Hypothalamus (tissue), 51 donors: ENCODE measurements around the gene CDADC1.

ENCODE experiments used
- DNase-seq, 51 donors: peaks; one replicate each; lab custom pipeline; 2025; lab: John Stamatoyannopoulos, UW

The CDADC1 gene

DNA sequence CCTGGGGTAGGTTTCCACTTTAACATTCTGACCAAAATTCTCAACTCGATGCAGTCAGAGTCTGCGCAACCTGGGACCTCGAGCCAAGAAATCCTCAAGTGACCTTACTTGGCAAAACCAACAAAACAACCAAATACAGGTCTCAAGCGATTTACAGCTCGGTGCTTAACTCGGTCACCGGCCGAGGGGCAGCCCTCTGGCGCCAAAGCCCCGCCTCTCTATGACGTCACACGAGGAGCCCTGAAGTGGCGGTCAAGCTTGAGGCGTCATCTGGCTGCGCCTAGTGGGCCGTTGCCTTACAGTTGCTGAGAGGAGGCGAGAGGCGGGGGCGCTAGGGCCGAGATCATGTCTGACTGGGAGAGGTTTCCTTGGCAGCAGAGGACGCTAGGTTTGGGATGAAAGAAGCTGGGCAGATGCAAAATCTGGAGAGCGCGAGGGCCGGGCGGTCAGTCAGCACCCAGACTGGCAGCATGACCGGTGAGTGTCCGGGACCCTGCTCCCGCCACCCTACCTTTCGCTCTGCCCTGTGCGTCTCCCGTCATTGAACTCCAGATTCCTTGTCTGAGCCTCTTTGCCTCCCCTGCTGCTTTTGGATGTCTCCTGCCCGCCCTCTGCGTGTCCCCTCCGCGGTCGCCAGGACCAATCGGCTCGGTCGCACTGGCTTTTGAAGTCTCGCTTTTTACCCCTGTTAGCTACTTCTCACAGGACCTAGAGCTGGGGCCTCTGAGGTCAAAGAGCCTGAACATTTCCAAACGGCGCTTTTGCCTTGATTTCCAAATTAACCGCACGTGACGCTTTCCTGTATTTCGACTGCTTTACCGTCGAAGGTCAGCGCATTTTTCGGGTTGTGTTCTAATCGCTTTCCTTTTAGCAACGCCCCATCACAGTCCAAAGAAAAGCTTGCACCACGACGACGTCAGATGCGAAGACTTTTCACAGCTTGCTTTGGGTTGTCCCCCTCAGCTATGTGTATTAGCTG is at the start of gene CDADC1:
TSS of gene CDADC1 (plus strand) at position 283 of the 979 bp plus-strand sequence. CDS start at position 396, 113 bp downstream.
- peak; percentile 52 to 97 (median 92) for DNase-seq

DNA sequence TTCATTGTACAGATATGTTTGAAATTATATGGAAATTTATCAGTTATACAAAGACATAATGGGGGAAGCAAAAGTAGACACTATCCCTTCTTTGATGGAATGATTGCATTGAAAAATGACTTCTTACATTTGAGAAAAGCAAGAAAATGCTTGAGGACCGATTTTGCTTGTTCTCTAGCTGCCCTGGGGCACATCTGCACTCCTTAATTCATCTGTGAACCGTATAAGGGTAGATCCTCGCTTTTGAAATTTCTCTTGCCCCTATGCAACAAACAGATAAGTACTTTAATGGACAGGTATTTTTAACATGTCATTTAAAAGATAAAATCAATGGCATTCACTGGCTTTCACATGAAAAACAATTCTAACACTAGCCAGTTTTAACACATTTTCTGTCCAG is 41.1 kb upstream of the CDADC1 start:
- no peak for DNase-seq

DNA sequence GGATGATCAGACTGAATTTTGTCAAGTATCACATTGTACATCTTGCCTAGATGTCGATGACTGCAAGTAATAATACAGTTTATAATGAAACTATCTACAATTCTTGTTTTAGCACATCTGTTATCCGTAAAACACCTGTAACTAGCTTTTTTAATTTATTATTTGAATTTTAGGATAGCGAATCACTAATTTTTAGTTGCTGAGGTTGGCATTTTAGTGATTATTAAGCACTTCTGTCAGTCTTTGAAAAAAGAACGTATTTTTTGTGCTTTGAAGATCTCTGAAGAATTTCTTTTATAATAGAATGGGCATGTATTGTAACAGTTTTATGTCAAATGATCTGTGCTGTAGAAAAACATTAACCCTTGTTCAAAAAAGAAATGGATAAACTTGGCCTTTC is 39.1 kb upstream of the CDADC1 start:
- DNase-seq, result no peak

DNA sequence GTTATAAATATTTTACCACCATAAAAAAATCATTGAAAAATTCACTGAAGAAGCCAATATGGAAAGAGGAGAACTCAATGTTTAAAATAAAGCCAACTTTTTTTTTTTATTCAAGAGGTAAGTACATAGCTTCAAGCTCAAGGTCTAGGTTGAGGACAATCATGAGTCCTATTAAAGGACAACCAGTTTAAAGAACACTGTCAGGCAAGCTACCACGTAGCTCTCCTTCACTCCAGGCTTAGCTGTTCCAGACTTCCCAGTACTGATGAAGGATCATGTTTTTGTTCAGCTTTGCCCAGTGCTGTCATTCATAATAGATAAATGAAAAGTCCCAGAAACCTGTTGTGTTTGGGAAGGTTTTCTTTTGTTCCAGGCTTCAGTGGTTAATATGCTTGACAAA is 37.6 kb upstream of the CDADC1 start:
- DNase-seq, result no peak

DNA sequence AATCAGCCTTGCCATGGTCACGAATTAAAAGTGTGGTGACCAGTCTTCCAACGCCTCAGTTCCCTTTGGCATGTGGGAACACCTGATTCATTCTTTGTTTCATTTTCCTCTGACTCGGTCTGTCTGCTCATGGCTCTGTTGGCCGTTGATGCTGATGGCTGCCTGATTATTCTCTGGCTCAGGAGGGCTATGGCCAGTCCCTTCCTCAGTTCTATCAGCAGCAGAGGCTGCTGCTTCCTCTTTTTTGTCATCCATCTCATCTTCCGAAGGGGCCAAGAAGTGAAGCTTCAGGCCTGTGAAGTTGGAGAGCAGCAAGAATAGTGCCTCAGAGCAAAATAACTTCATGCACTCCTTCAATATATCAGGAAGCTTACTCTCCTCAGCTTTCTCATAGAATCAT is 37.1 kb upstream of the CDADC1 start:
- DNase-seq, result no peak

DNA sequence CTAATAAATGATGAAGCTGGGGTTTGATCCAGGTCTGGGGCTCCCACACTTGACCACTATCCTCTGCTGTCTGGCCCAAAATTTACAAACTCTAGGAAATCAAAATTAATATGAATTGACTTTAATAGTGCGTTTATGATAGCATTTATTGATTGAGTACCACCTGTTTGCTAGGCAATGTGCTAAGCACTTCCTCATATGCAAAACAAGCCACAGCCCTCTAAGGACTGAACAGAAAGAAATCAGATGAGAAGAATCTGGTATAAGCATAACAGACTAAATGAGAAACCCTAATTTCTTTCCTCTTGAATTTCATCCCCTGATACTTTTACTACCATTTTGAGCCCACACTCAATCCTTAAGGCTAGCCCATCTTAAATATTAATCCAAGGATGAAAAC is 34.2 kb upstream of the CDADC1 start:
- DNase-seq, result no peak

DNA sequence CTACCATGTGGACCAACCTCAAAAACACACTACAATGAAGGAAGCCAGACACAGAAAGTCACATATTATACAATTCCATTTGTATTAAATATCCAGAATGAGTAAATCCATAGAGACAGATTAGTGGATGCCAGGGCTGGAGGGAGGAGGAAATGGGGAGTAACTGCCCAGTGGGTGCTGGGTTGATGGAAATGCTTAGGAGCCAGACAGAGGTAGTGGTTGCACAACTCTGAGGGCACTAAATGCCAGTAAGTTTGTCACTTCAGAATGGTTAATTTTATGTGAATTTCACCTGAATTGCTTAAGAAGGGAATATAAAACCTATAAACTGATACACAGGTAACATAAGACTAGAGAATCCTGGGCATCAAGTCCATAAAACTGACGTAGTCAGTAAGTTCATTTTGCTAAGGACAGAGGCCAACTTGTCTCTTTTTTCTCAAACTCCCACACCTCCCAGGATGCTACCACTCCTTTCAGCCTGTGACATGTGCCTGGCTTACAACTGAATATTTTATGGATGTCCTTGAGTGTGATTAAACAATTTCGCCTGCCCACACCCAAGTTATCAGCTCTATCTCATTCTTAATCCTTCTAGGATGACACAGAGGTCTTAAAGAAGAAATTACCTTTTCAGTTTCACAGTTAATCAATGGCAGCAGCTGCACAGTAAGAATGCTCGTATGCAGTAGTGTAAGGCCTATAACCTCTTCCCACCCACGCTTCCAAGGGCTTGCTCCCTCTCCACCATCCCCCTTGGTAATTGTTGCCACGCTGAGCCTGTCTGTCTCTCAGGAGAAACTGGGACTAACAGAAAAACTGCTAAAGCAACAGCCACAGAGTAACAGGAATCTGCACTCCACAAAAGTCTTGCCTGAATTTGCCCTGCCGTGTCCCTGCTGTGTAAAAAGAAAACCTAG is 33.5 kb upstream of the CDADC1 start:
- DNase-seq, result peak in 1 of 51 donors; percentile 29

DNA sequence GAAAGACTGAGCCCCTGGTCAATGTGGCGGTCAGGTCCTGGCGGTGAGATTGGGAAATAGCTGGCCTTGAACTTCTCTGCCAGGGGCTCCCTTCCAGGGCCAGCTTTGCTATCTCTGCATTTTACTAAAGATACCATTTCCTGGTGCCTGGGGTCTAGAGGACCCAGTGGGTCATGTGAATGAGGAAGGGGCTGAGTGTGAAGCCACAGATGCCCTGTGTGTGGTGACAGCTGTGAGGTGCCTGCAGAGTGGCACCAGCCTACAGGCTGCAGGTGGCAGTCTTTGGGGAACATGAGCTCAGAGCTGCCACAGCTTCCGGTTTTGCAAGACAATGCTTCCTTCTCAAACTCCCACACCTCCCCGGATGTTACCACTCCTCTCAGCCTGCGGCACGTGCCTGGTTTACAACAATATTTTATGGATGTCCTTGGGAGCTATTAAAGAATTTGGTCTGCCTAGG is 32.8 kb upstream of the CDADC1 start:
- peak in 9 of 51 donors; percentile 7 to 25 (median 13) for DNase-seq

DNA sequence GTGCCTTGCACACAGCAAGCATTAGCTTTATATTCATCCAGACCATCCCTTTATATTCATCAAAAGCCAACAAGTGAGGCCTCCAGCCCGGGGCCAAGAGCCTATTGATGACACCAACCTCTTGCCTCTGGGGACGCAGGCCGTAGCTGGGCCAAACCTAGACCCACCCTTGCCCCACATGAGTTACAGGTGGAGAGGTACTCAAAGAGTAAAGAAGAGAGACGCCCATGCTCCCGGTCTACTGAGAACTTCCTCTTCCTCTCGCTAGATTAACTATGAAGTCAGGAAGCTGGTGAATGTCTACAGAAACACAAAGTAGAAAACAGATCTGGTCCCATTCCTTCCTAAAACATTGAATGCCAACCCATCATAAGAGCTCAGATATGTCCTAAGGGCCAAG is 31.4 kb upstream of the CDADC1 start:
- no peak for DNase-seq

DNA sequence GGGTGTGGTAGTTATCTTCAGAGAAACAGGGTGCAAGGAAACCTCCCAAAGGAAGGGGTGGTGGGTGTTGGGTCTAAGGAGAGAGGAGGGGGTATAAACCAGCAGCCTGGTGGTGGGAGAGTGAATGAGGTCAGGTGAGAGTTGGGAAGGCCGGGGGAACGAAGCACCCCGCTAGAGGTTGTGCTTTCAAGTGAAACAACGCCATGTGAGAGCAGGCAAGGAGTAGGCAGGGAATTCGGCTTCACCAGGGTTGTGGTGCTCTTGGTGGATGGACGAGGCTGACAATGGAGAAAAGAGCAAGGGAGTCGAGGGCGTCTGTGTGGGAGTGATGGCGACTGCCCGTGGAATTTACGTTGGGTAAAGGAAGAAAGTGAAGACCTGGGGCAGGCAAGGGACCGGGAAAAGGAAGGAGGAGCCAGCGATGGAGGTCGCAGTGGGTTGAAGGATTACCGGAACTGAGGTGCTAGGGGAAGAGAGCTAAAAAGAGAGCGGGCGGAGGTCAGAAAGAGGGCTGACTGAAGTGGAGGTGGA is 29.7 kb upstream of the CDADC1 start:
- no peak for DNase-seq

DNA sequence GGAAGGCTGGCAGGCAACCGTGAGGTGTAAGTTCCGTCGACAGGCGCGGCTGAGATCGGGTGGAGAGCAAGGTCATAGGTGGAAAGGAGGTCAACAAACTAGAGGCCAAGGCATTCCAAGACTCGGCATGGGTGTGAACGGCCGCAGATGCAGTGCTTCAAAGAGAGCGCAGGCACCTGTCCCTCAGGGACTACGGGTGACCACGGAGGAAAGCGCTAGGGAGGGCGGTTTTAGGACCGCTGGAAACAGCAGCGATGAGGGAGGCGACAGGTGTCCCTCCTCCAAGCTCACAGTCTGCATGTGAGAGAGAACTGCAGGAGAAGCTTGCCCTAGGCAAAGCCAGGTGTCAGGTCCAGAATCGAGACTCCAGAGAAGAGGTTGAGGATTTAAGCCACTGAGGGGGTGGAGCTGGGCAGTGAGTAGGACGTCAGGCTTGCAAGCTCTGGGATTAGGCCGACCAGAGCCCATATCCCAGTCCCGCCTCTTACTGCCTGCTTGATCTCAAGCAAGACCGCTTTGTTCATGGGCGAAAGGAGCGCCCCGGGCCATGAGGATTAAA is 29.2 kb upstream of the CDADC1 start:
- DNase-seq, result no peak

DNA sequence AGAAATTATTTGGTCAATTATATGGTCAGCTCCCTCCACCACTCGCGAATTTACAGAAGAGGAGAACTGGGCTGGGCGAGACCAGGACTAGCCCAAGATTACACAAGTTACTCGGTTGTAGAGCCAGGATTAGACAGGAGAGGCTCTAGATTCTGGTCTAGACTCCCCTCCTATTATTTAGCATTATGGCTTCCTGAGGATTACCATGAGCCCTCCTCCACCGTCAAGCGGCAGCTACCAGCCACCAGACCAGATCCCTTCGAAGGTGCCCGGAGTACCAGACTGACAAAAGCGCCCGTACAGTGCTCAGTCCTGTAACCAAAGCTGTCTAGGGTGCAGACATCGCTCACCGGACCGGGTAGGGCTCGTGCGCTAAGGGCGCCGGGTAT is 28.1 kb upstream of the CDADC1 start:
- no peak for DNase-seq

DNA sequence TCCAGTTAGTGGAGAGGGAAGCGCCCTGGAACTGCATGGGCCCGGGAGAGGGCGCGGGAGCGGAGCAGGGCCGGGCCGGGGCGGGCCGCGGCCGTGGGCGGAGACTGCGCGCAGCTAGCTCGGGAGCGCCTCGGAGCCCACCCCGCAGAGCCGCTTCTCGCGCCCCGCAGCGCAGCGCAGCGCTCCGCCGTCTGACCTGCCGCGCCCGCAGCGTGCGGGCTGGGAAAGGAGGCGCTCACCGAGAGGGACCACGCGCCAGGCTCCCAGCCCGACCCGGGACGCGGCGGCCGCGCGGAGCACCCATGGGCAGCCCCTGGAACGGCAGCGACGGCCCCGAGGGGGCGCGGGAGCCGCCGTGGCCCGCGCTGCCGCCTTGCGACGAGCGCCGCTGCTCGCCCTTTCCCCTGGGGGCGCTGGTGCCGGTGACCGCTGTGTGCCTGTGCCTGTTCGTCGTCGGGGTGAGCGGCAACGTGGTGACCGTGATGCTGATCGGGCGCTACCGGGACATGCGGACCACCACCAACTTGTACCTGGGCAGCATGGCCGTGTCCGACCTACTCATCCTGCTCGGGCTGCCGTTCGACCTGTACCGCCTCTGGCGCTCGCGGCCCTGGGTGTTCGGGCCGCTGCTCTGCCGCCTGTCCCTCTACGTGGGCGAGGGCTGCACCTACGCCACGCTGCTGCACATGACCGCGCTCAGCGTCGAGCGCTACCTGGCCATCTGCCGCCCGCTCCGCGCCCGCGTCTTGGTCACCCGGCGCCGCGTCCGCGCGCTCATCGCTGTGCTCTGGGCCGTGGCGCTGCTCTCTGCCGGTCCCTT is 27.5 kb upstream of the CDADC1 start, which contains the start of gene MLNR:
TSS of gene MLNR (plus strand) at position 303 of the 820 bp plus-strand sequence. CDS start at position 303, 0 bp downstream.
- DNase-seq, result no peak

DNA sequence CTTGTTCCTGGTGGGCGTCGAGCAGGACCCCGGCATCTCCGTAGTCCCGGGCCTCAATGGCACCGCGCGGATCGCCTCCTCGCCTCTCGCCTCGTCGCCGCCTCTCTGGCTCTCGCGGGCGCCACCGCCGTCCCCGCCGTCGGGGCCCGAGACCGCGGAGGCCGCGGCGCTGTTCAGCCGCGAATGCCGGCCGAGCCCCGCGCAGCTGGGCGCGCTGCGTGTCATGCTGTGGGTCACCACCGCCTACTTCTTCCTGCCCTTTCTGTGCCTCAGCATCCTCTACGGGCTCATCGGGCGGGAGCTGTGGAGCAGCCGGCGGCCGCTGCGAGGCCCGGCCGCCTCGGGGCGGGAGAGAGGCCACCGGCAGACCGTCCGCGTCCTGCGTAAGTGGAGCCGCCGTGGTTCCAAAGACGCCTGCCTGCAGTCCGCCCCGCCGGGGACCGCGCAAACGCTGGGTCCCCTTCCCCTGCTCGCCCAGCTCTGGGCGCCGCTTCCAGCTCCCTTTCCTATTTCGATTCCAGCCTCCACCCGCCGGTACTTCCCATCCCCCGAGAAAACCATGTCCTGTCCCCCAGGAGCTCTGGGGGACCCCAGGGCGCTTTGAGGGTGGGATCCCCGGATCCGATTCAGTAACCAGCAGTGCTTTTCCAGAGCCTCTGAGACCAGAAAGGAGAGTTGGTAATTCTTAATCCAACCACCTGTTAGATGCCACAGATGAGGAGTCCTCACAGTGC is 26.7 kb upstream of the CDADC1 start:
- DNase-seq, result no peak

DNA sequence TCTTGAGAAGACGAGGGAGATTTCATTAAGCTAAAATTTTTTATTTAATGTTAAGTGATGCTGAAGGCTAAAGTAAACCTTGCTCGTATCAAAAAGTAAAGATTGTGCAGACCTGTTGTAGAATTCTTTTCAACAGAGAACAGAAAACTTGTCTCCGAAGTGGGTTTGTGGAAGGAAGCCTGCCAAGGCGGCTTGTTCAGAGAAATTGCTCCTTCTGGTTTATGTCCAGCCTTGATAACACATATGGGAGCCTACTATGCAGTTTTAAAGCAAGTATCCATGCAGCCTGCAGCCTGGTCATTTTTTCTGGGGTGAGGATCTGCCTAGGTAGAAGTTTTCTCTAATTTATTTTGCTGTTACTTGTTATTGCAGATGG is 26.1 kb upstream of the CDADC1 start:
- no peak for DNase-seq

DNA sequence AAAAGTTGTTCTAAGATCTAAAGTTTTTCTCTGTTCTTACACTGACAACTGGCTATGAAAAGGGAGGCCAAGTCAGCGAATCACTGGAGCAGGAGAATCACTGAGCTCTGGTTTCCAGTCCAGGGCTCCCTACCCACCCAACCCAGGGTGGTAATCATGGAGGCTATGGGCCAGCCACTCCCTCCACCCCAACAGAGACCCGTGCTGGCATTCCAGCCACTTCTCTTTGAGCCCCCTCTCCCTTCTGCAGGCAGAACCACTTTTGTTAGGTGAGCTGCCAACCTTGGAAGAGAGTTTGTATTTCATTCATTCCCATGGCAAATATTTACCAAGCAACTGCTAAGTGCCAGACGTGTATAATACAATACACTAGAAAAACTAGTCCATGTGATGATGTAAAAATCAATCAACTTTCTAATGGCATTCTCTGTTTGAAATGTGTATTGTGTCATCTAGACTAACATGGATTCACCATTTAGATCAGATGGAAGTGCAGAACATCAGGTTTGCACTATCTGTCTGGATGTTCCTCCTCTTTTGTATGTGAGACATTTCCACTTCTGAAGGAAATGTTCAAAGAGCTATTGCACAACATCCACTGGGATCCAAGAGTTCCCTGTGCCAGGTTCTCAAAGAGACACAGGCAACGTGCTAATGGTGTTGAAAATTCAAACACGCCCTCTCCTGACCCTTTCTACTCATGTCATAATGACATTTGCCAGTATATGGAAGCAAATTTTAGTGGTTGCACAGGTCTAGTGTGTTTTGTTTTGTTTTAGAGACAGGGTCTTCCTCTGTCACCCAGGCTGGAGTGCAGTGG is 22.3 kb upstream of the CDADC1 start:
- no peak for DNase-seq

DNA sequence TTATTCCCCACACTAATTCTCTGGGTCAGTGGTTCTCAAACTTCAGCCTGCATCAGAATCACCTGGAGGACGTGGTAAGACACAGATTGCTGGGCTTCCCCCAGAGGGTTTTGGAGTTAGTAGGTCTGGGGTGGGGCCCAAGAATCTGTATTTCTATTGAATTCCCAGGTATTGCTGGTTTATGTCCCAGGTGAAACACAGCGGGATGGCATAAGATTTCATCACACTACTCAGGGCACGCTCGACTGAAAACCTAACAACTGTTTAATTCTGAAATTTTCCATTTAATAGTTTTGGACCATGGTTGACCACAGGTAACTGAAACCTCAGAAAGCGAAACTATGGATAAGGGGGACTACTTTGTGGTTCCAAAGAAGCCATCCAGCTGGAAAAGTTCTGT is 21.1 kb upstream of the CDADC1 start:
- DNase-seq, result no peak

DNA sequence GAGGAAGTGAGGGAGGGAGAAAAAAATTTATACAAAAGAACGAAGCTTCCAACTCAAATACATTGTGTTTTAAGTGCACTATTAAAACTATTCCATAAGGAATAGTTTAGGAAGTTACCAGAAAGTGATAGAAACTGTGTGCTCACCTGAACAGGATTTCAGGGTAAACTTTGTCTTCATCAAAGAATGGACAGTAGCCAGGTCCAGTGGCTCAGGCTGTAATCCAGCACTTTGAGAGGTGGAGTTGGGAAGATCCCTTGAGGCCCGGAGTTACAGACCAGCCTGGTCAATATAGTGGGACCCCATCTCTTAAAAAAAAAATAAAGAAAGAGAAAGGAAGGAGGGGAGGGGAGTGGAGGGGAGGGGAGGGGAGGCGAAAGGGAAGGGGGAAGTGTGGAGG is 13.0 kb upstream of the CDADC1 start:
- no peak for DNase-seq
